Loucy (cell line): ENCODE data around the gene CACNA1D.

ENCODE experiments used
- H2AFZ ChIP-seq: fragments of 200-600 bp; sonication (generic); 2 replicates; pipeline ENCODE4 v1.6.0; 2016; ENCODE audit warnings: antibody characterized with exemption, mild to moderate bottlenecking, low read length, moderate library complexity
- H3F3A ChIP-seq: fragments of 200-600 bp; 2 replicates; pipeline ENCODE4 v1.6.0; 2016; ENCODE audit warnings: antibody characterized with exemption, low read depth, mild to moderate bottlenecking
- H3K27me3 ChIP-seq: fragments of 200-600 bp; sonication (generic); 2 replicates; pipeline ENCODE4 v1.6.1; 2014; ENCODE audit warnings: low read length, mild to moderate bottlenecking; ENCODE audit not compliant: insufficient read depth, poor library complexity, severe bottlenecking
- H3K36me3 ChIP-seq: fragments of 200-600 bp; sonication (generic); 2 replicates; pipeline ENCODE4 v1.6.1; 2016; ENCODE audit warnings: low read length; ENCODE audit not compliant: insufficient read depth
- H3K4me1 ChIP-seq: fragments of 200-600 bp; sonication (generic); 2 replicates; pipeline ENCODE4 v1.5.1; 2014; ENCODE audit warnings: low read length, mild to moderate bottlenecking; ENCODE audit not compliant: insufficient read depth, poor library complexity, severe bottlenecking
- H3K4me2 ChIP-seq: fragments of 200-600 bp; sonication (generic); 2 replicates; pipeline ENCODE4 v1.6.0; 2014; ENCODE audit warnings: antibody characterized with exemption, low read length, low read depth, mild to moderate bottlenecking; ENCODE audit not compliant: poor library complexity, severe bottlenecking
- H3K4me3 ChIP-seq: fragments of 200-600 bp; sonication (generic); 2 replicates; pipeline ENCODE4 v1.5.1; 2014; ENCODE audit warnings: low read length, mild to moderate bottlenecking, mixed read lengths; ENCODE audit not compliant: poor library complexity, severe bottlenecking
- H3K79me2 ChIP-seq: fragments of 200-600 bp; sonication (generic); 2 replicates; pipeline ENCODE4 v1.6.1; 2014; ENCODE audit warnings: low read length; ENCODE audit not compliant: insufficient read depth
- H3K9ac ChIP-seq: fragments of 200-600 bp; sonication (generic); 2 replicates; pipeline ENCODE4 v1.6.0; 2014; ENCODE audit warnings: mild to moderate bottlenecking, low read depth, low read length, moderate library complexity; ENCODE audit not compliant: poor library complexity, severe bottlenecking
- H3K9me2 ChIP-seq: fragments of 200-600 bp; sonication (generic); replicated peaks from 2 replicates; pipeline ENCODE4 v1.6.1; 2016; ENCODE audit warnings: low read depth, low read length, mixed read lengths
- H3K9me3 ChIP-seq: fragments of 200-600 bp; sonication (generic); 2 replicates; pipeline ENCODE4 v1.6.1; 2014; ENCODE audit warnings: mild to moderate bottlenecking, antibody characterized with exemption, low read length, low read depth; ENCODE audit not compliant: insufficient read depth
- H4K20me1 ChIP-seq: fragments of 200-600 bp; sonication (generic); 2 replicates; pipeline ENCODE4 v1.6.0; 2014; ENCODE audit warnings: antibody characterized with exemption, low read length, mild to moderate bottlenecking; ENCODE audit not compliant: insufficient read depth, poor library complexity, severe bottlenecking
- CTCF ChIP-seq: fragments of 200-600 bp; sonication (generic); conservative IDR thresholded peaks from 2 replicates; pipeline ENCODE4 v1.5.1; 2014; ENCODE audit warnings: mild to moderate bottlenecking, antibody characterized with exemption, low read length
- EZH2phosphoT487 ChIP-seq: fragments of 200-600 bp; IDR thresholded peaks from 2 replicates; pipeline ENCODE4 v1.6.1; 2018; ENCODE audit warnings: antibody characterized with exemption, mild to moderate bottlenecking, moderate library complexity, borderline replicate concordance

CACNA1D gene

GRCh38 chr3:53606793-53607192, 112.4 kb downstream of the CACNA1D start:
- Histone ChIP-seq H4K20me1 (no peaks in the 10 kb centered on the region), H3K9me3 (no peaks in the 10 kb centered on the region; the same call in 1 of the 2 replicates), H3K4me3 (no peak overlapping the region), H3K9ac (no peak overlapping the region), H3K4me2 (no peak overlapping the region), H3K9me2 (no peaks in the 10 kb centered on the region), H3F3A (no peaks in the 10 kb centered on the region), H3K79me2 (no peaks in the 10 kb centered on the region), H3K27me3 (no peaks in the 10 kb centered on the region), H3K36me3 (no peaks in the 10 kb centered on the region), H3K4me1 (no peaks in the 10 kb centered on the region), H2AFZ (no peak overlapping the region)
- TF ChIP-seq EZH2phosphoT487 (no peak), CTCF (no peak)

GRCh38 chr3:53612508-53612907, 118.1 kb downstream of the CACNA1D start:
- Histone ChIP-seq H3K9ac (no peak overlapping the region), H3F3A (no peaks in the 10 kb centered on the region), H3K4me3 (no peak overlapping the region), H3K36me3 (no peaks in the 10 kb centered on the region), H3K79me2 (no peaks in the 10 kb centered on the region), H4K20me1 (no peaks in the 10 kb centered on the region), H3K9me3 (no peaks in the 10 kb centered on the region), H3K27me3 (no peaks in the 10 kb centered on the region), H2AFZ (no peak overlapping the region), H3K4me2 (no peak overlapping the region), H3K9me2 (no peaks in the 10 kb centered on the region), H3K4me1 (no peaks in the 10 kb centered on the region)
- TF ChIP-seq EZH2phosphoT487 (no peak), CTCF (no peak)

GRCh38 chr3:53613125-53613524, 118.7 kb downstream of the CACNA1D start:
- Histone ChIP-seq H3F3A (no peaks in the 10 kb centered on the region), H3K9ac (no peak overlapping the region), H2AFZ (no peak overlapping the region), H3K27me3 (no peaks in the 10 kb centered on the region), H3K9me2 (no peaks in the 10 kb centered on the region), H3K36me3 (no peaks in the 10 kb centered on the region), H3K79me2 (no peaks in the 10 kb centered on the region), H3K4me1 (no peaks in the 10 kb centered on the region), H3K4me2 (no peak overlapping the region), H3K9me3 (no peaks in the 10 kb centered on the region), H4K20me1 (no peaks in the 10 kb centered on the region), H3K4me3 (no peak overlapping the region)
- TF ChIP-seq EZH2phosphoT487 (no peak), CTCF (no peak)
